K562 (cell line): Measurements from ENCODE around the gene HEATR3. TPM values are rescaled to one million over a fixed set of nuclear protein-coding genes. Genes with fewer than 3 reads are reported as not detected.

Experiments used
- ATAC-seq: fragments of 200-7000 bp; cut with Tn5 transposase; 3 replicates; pipeline ENCODE4 v1.9.1; 2020; ENCODE audit warnings: moderate library complexity
- BruUV-seq: library from RNA; stranded (reverse); fragments of 400-500 nt; replicated peaks from 2 replicates; lab custom pipeline; 2021; lab: Mats Ljungman, UMichigan
- CTCF ChIA-PET: fragments of 300-600 bp; formaldehyde crosslinking; extraction: SDS; loops from one replicate; lab custom pipeline; 2021; ENCODE audit warnings: low intra/inter-chr PET ratio; lab: Yijun Ruan, JAX
- POLR2A ChIA-PET: fragments of 300-600, 350-650 bp; sonication (Branson Sonifier 250); formaldehyde crosslinking; extraction: SDS; loops from one replicate; lab custom pipeline; 2021; ENCODE audit warnings: antibody characterized with exemption, inconsistent platforms; lab: Yijun Ruan, JAX
- DNase-seq, 4 experiments: peaks; one replicate each; pipeline versions ENCODE4 v3.0.0 to v3.0.0-alpha.2; 2011 to 2018; ENCODE audit warnings: low spot score in 3 of 4, mixed read lengths in 3 of 4; ENCODE audit errors: extremely low read depth in 1 of 4
- FAIRE-seq: peaks from 2 replicates; lab custom pipeline; 2011; peaks lifted over from hg19 to GRCh38; lab: Jason Lieb, UNC
- H2AFZ ChIP-seq: 2 replicates; pipeline ENCODE4 v1.6.0; 2011; ENCODE audit warnings: low read depth, low read length, control low read depth, inconsistent platforms
- H3K27ac ChIP-seq: fragments of 200-600 bp; 3 replicates; pipeline ENCODE4 v1.8.0; 2011; ENCODE audit warnings: low read depth, mild to moderate bottlenecking, control low read depth, inconsistent platforms, low read length, moderate library complexity, mixed read lengths; ENCODE audit errors: extremely low read depth
- H3K27me3 ChIP-seq, 2 experiments: fragments of 300-600 bp in 1 of 2; 2 replicates in 1 of 2; 3 replicates in 1 of 2; pipeline versions ENCODE4 v1.6.0 to v1.8.0; 2011; ENCODE audit warnings: inconsistent platforms in 2 of 2, low read length in 2 of 2, mild to moderate bottlenecking in 1 of 2, mixed read lengths in 1 of 2, moderate library complexity in 1 of 2; ENCODE audit not compliant: control insufficient read depth in 2 of 2, insufficient read depth in 2 of 2
- H3K36me3 ChIP-seq: fragments of 300-600 bp; 3 replicates; pipeline ENCODE4 v1.8.0; 2011; ENCODE audit warnings: mild to moderate bottlenecking, low read length, inconsistent platforms; ENCODE audit not compliant: control insufficient read depth, insufficient read depth
- H3K4me1 ChIP-seq, 2 experiments: fragments of 200-600 bp in 1 of 2; replicated peaks in 1 of 2; 2 replicates in 1 of 2; 3 replicates in 1 of 2; pipeline versions ENCODE4 v1.5.1 to v1.8.0; 2011; ENCODE audit warnings: inconsistent platforms in 2 of 2, low read length in 2 of 2, mild to moderate bottlenecking in 1 of 2, mixed read lengths in 1 of 2, moderate library complexity in 1 of 2; ENCODE audit not compliant: control insufficient read depth in 2 of 2, insufficient read depth in 2 of 2
- H3K4me2 ChIP-seq: 2 replicates; pipeline ENCODE4 v1.6.1; 2011; ENCODE audit warnings: low read length, control low read depth, inconsistent platforms, mixed read lengths; ENCODE audit not compliant: insufficient read depth
- H3K4me3 ChIP-seq: fragments of 200-600 bp; sonication (generic), shearing (Covaris generic); 2 replicates; pipeline ENCODE4 v1.5.1; 2016; ENCODE audit warnings: control low read depth, inconsistent platforms
- H3K79me2 ChIP-seq: fragments of 200-600 bp; 3 replicates; pipeline ENCODE4 v1.8.0; 2011; ENCODE audit warnings: low read length, inconsistent platforms; ENCODE audit not compliant: control insufficient read depth, insufficient read depth
- H3K9ac ChIP-seq, 2 experiments: 2 replicates each; pipeline versions ENCODE4 v1.6.0 to v1.6.1; 2011; ENCODE audit warnings: low read depth in 2 of 2, low read length in 2 of 2, control low read depth in 1 of 2, inconsistent platforms in 1 of 2, mild to moderate bottlenecking in 1 of 2, mixed read lengths in 1 of 2; ENCODE audit not compliant: insufficient read depth in 1 of 2
- H3K9me1 ChIP-seq: one replicate; pipeline ENCODE4 v1.6.0; 2011; ENCODE audit warnings: inconsistent platforms, mild to moderate bottlenecking, low read length, moderate library complexity; ENCODE audit not compliant: control insufficient read depth, insufficient read depth
- H3K9me3 ChIP-seq: replicated peaks from 2 replicates; pipeline ENCODE4 v1.5.1; 2011; ENCODE audit warnings: low read depth, low read length, inconsistent platforms; ENCODE audit not compliant: control insufficient read depth, insufficient read depth
- H4K20me1 ChIP-seq: replicated peaks from 2 replicates; pipeline ENCODE4 v1.6.1; 2011; ENCODE audit warnings: low read length, inconsistent platforms, mixed read lengths; ENCODE audit not compliant: control insufficient read depth, insufficient read depth
- DMBX1 ChIP-seq: fragments of 250-450 bp; sonication (Bioruptor Pico); IDR thresholded peaks from 2 replicates; pipeline ENCODE4 v1.8.0; 2022; ENCODE audit warnings: inconsistent platforms, mild to moderate bottlenecking, moderate library complexity, borderline replicate concordance
- RBM14 ChIP-seq: fragments of 200-400 bp; formaldehyde crosslinking; IDR thresholded peaks from 2 replicates; pipeline ENCODE4 v1.6.1; 2018; ENCODE audit warnings: low read depth, mild to moderate bottlenecking, low read length, moderate library complexity, borderline replicate concordance; ENCODE audit not compliant: insufficient read depth
- SMAD3 ChIP-seq: fragments of 450-650 bp; formaldehyde crosslinking; conservative IDR thresholded peaks from 2 replicates; pipeline ENCODE4 v1.4.0; 2020; ENCODE audit warnings: mild to moderate bottlenecking
- SNIP1 ChIP-seq: fragments of 450-650 bp; IDR thresholded peaks from 2 replicates; pipeline ENCODE4 v1.7.1; 2017; ENCODE audit warnings: low read depth, mild to moderate bottlenecking
- SP1 ChIP-seq: sonication (generic); formaldehyde crosslinking; IDR thresholded peaks from 2 replicates; pipeline ENCODE4 v1.8.1; 2022; ENCODE audit warnings: mild to moderate bottlenecking, missing genetic modification reagents
- SREBF2 ChIP-seq: sonication (generic); formaldehyde crosslinking; IDR thresholded peaks from 2 replicates; pipeline ENCODE4 v1.4.0; 2020; ENCODE audit warnings: mild to moderate bottlenecking, missing genetic modification reagents
- TCF7L2 ChIP-seq: fragments of 150-350 bp; IDR thresholded peaks from 2 replicates; pipeline ENCODE4 v1.6.1; 2016; ENCODE audit warnings: low read depth, mild to moderate bottlenecking, low read length, moderate library complexity
- ZNF586 ChIP-seq: fragments of 450-650 bp; formaldehyde crosslinking; conservative IDR thresholded peaks from 2 replicates; pipeline ENCODE4 v1.4.0; 2020; ENCODE audit warnings: mild to moderate bottlenecking, moderate library complexity
- WGBS: fragments of 100-300 bp; shearing (Covaris generic); methylation state at CpG from one replicate; pipeline ENCODE4 v1.1.6; 2016; ENCODE audit warnings: low coverage, mixed read lengths; ENCODE audit not compliant: insufficient coverage; ENCODE audit errors: missing lambda C conversion rate; 5-methylcytosine and 5-hydroxymethylcytosine counted together
- in situ Hi-C: fragments of 300-500 bp; cut with MboI; formaldehyde crosslinking; loops from 4 replicates; pipeline ENCODE4 v1.15.0; 2018; ENCODE audit warnings: inconsistent platforms, mixed read lengths
- intact Hi-C: fragments of 100-400 bp; cut with micrococcal nuclease; formaldehyde crosslinking; loops from 2 replicates; pipeline ENCODE4 v1.14.2; 2022
- polyA plus RNA-seq, 8 experiments: library from polyadenylated mRNA; depleted of rRNA in 4 of 8; stranded (reverse) in 5 of 8; unstranded in 3 of 8; fragments of >200 nt; fragmentation: Nextera tagmentation in 2 of 8; fragmentation: Illumina TruSeq in 1 of 8; extraction: Ambion mirVana in 2 of 8; extraction: Trizol in 1 of 8; gene quantifications; 2 replicates each; pipeline versions ENCODE4 v1.2.1 to v1.2.3, GENCODE V29; 2011 to 2014; ENCODE audit warnings: inconsistent platforms in 1 of 8, missing spikeins in 1 of 8
- total RNA-seq, 7 experiments: library from RNA; depleted of rRNA in 6 of 7; stranded (reverse); fragments of >200 nt in 6 of 7; fragmentation: Illumina TruSeq in 2 of 7; extraction: Trizol in 2 of 7; gene quantifications; 2 replicates each; pipeline versions ENCODE4 v1.2.1 to v1.2.3, GENCODE V29; 2011 to 2021; ENCODE audit warnings: low replicate concordance in 1 of 7

HEATR3 gene
- total and polyA plus RNA-seq, 9 of the 15 experiments (the other 6 are each of a cell fraction or from before 2014, with no cell fraction given), result 1.7 to 30.2 (median 18.8) TPM

DNA sequence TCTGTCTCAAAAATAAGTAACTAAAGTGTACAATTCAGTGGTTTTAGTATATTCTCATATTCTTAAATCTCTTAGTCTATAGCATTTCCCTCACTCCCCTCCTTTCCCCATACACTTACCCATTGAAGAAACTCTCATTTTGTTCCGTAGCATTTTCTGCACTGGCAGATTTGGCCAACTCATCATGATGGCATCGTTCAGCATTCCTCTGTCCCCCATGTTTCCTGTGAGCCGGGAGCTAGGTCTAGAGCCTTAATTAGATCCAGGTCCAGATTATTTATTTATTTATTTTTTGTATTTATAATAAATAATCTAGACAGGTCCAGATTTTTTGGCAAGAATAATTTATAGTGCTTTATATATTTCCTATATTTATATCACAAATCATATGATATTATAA is 31.0 kb downstream of the HEATR3 start:
- Histone ChIP-seq H4K20me1 (no peaks in the 10 kb centered on the region), H3K9me3 (no peaks in the 10 kb centered on the region), H3K9me1 (no peaks in the 10 kb centered on the region), H3K4me1 (no peaks in the 10 kb centered on the region), H3K79me2 (no peaks in the 10 kb centered on the region), H3K36me3 (peaks cover 34% of the 10 kb centered on the region; the same call in 2 of the 3 replicates), H3K4me2 (no peak overlapping the region), H3K27ac (no peak overlapping the region), H3K9ac (no peak overlapping the region), H3K4me3 (no peak overlapping the region), H3K27me3 (no peaks in the 10 kb centered on the region), H2AFZ (no peak overlapping the region)
- in situ Hi-C loops, result no loop called here
- POLR2A ChIA-PET, result no interaction called here
- WGBS, result 100% methylated on average over 3 of the region's 3 CpGs
- FAIRE-seq (no peak), DNase-seq (no peak), ATAC-seq (no peak)
- BruUV-seq, result no TSS peak
- CTCF ChIA-PET, result no interaction called here
- TF ChIP-seq TCF7L2 (no peak), RBM14 (no peak), ZNF586 (no peak), SREBF2 (CRISPR knock-in tag) (no peak), DMBX1 (CRISPR knock-in tag) (no peak), SP1 (CRISPR knock-in tag) (no peak), SMAD3 (CRISPR knock-in tag) (no peak), SNIP1 (no peak)
- intact Hi-C loops, result no loop called here
